ENCODE data around the gene GOSR1.

DNA sequence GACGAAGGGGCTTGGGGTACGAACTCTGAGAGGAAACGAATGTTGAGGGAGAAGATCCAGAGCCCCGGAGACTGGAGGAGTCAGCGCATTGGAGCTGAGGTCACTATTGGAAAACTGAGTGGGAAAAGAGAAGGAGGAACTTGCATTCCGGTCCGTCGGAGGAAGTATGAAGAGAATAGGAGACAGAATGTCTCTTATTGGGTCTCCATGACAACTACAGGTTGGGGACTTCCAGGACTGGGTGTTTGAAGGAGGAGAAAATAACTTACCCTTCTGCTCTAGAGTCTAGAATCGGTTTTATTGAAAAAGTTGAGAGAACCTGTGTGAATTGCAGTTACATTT lies 537 bp downstream of the GOSR1 start:
- TF ChIP-seq, protein P1, sequence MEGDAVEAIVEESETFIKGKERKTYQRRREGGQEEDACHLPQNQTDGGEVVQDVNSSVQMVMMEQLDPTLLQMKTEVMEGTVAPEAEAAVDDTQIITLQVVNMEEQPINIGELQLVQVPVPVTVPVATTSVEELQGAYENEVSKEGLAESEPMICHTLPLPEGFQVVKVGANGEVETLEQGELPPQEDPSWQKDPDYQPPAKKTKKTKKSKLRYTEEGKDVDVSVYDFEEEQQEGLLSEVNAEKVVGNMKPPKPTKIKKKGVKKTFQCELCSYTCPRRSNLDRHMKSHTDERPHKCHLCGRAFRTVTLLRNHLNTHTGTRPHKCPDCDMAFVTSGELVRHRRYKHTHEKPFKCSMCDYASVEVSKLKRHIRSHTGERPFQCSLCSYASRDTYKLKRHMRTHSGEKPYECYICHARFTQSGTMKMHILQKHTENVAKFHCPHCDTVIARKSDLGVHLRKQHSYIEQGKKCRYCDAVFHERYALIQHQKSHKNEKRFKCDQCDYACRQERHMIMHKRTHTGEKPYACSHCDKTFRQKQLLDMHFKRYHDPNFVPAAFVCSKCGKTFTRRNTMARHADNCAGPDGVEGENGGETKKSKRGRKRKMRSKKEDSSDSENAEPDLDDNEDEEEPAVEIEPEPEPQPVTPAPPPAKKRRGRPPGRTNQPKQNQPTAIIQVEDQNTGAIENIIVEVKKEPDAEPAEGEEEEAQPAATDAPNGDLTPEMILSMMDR (conservative IDR thresholded peaks at IDR 0.05) = no peak
- no peak for TF ChIP-seq ZFX (IDR thresholded peaks at IDR 0.05)

All from C4-2B (cell line).